A549 (cell line): ENCODE data around the gene GCNT3. TPM values are rescaled to one million over a fixed set of nuclear protein-coding genes. Genes with fewer than 3 reads are reported as not detected.

Experiments
- ATAC-seq, 2 experiments: fragments of 200-7000 bp in 1 of 2; fragments of >200 bp in 1 of 2; cut with Nextera tagmentation in 1 of 2; cut with Tn5 transposase in 1 of 2; 3 replicates each; pipeline versions ENCODE4 v1.8.0 to v1.9.1; 2018 to 2020; ENCODE audit warnings: mild to moderate bottlenecking in 1 of 2, moderate library complexity in 1 of 2
- CTCF ChIA-PET: fragments of 300-600 bp; sonication (Branson Sonifier 250); formaldehyde crosslinking; extraction: SDS; loops from one replicate; lab custom pipeline; 2021; ENCODE audit warnings: antibody characterized with exemption, inconsistent platforms; lab: Yijun Ruan, JAX
- POLR2A ChIA-PET: fragments of 350-600 bp; formaldehyde crosslinking; extraction: SDS; loops from one replicate; lab custom pipeline; 2021; ENCODE audit warnings: antibody characterized with exemption, inconsistent platforms; lab: Yijun Ruan, JAX
- DNase-seq, 2 experiments: peaks; one replicate each; pipeline versions ENCODE4 v3.0.0 to v3.0.0-alpha.2; 2011 to 2016; ENCODE audit warnings: low read depth in 1 of 2, low spot score in 1 of 2
- FAIRE-seq: peaks from 2 replicates; lab custom pipeline; 2011; peaks lifted over from hg19 to GRCh38; lab: Jason Lieb, UNC
- H3K27ac ChIP-seq, 2 experiments: fragments of >200 bp; sonication (Bioruptor Twin); formaldehyde crosslinking; 3 replicates each; pipeline ENCODE4 v1.5.1; 2016 to 2017
- H3K4me1 ChIP-seq: fragments of >200 bp; sonication (Bioruptor Twin); formaldehyde crosslinking; 3 replicates; pipeline ENCODE4 v1.6.1; 2016
- H3K4me2 ChIP-seq: fragments of >200 bp; sonication (Bioruptor Twin); formaldehyde crosslinking; 3 replicates; pipeline ENCODE4 v1.6.1; 2016
- H3K4me3 ChIP-seq: fragments of >200 bp; sonication (Bioruptor Twin); formaldehyde crosslinking; 3 replicates; pipeline ENCODE4 v1.5.1; 2016
- H3K9me3 ChIP-seq: fragments of >200 bp; sonication (Bioruptor Twin); formaldehyde crosslinking; 3 replicates; pipeline ENCODE4 v1.6.1; 2016
- CBX2 ChIP-seq: fragments of 200-600 bp; sonication (generic); IDR thresholded peaks from 2 replicates; pipeline ENCODE4 v1.6.1; 2016; ENCODE audit warnings: low read depth, mild to moderate bottlenecking, borderline replicate concordance
- CEBPB ChIP-seq, 2 experiments: fragments of >200 bp in 1 of 2; sonication (Bioruptor Twin) in 1 of 2; formaldehyde crosslinking in 1 of 2; IDR thresholded peaks; 2 replicates each; pipeline ENCODE4 v1.6.1; 2012 to 2016
- CHD4 ChIP-seq: fragments of 200-600 bp; sonication (generic); IDR thresholded peaks from 2 replicates; pipeline ENCODE4 v1.6.1; 2016; ENCODE audit warnings: antibody characterized with exemption, mild to moderate bottlenecking, borderline replicate concordance
- EHMT2 ChIP-seq: fragments of 200-600 bp; sonication (generic); IDR thresholded peaks from 2 replicates; pipeline ENCODE4 v1.6.1; 2016; ENCODE audit warnings: antibody characterized with exemption, low read depth, mild to moderate bottlenecking, moderate library complexity
- GATA3 ChIP-seq: IDR thresholded peaks from 2 replicates; pipeline ENCODE4 v1.6.1; 2012; ENCODE audit warnings: borderline replicate concordance
- MAZ ChIP-seq: fragments of 150-350 bp; IDR thresholded peaks from 2 replicates; pipeline ENCODE4 v1.6.1; 2014; ENCODE audit warnings: antibody characterized with exemption, low read depth, low read length, borderline replicate concordance
- NPAS2 ChIP-seq: fragments of 250-450 bp; sonication (Bioruptor Pico); IDR thresholded peaks from 2 replicates; pipeline ENCODE4 v1.8.0; 2022; ENCODE audit warnings: mild to moderate bottlenecking, moderate library complexity, borderline replicate concordance
- REST ChIP-seq: fragments of 200-600 bp; sonication (generic); IDR thresholded peaks from 2 replicates; pipeline ENCODE4 v1.6.1; 2016; ENCODE audit warnings: antibody characterized with exemption, mild to moderate bottlenecking, moderate library complexity
- RFX5 ChIP-seq: fragments of 450-650 bp; IDR thresholded peaks from 2 replicates; pipeline ENCODE4 v1.7.1; 2014; ENCODE audit warnings: antibody characterized with exemption, mild to moderate bottlenecking, moderate library complexity
- TFCP2L1 ChIP-seq: fragments of 250-450 bp; sonication (Bioruptor Pico); IDR thresholded peaks from 2 replicates; pipeline ENCODE4 v1.5.0; 2021; ENCODE audit warnings: mild to moderate bottlenecking
- ZFP36 ChIP-seq: fragments of 450-650 bp; IDR thresholded peaks from 2 replicates; pipeline ENCODE4 v1.6.1; 2014; ENCODE audit warnings: borderline replicate concordance; ENCODE audit not compliant: partially characterized antibody
- WGBS: methylation state at CpG from one replicate; pipeline ENCODE4 v1.1.6; 2017; ENCODE audit errors: missing lambda C conversion rate; 5-methylcytosine and 5-hydroxymethylcytosine counted together
- polyA plus RNA-seq, 4 experiments: library from polyadenylated mRNA; depleted of rRNA in 3 of 4; stranded (reverse); fragments of >200 nt; fragmentation: RNase III in 1 of 4; extraction: RNeasy Plus Mini Kit Qiagen cat#74134 plus additional on column Dnase treatment in 1 of 4; gene quantifications; 2 replicates in 3 of 4; 3 replicates in 1 of 4; pipeline ENCODE4 v1.2.3, GENCODE V29; 2011 to 2017
- TF ChIP-seq, protein P1 (sequence below): IDR thresholded peaks from 2 replicates; pipeline ENCODE4 v1.6.1; 2012; ENCODE audit warnings: low read depth, borderline replicate concordance
- TF ChIP-seq, protein P2 (sequence below): IDR thresholded peaks from 2 replicates; pipeline ENCODE4 v1.6.1; 2012

Gene GCNT3
- polyA plus RNA-seq, 2 of the 4 experiments (the other 2 are of a cell fraction): 69.2 to 134 TPM

DNA sequence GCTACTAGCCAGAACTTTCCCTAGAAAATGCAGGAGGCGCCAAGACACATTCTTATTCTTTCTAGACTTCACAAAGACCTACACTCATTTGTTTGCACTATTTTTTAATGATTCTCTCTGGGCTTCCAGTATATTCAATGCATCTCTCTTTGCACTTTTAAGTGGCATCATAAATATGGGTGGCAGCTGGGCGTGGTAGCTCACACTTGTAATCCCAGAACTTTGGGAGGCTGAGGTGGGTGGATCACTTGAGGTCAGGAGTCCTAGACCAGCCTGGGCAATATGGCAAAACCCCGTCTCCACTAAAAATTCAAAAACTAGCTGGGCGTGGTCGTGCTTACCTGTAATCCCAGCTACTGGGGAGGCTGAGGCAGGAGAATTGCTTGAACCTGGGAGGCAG lies 5.6 kb upstream of the GCNT3 start:
- no peak for TF ChIP-seq GATA3
- no peak for TF ChIP-seq CEBPB (IDR thresholded peaks at IDR 0.05)
- no peak for TF ChIP-seq NPAS2 (CRISPR knock-in tag)
- Histone ChIP-seq H3K27ac (no peak overlapping the region), H3K4me2 (no peak overlapping the region), H3K4me3 (no peak overlapping the region), H3K4me1 (no peaks in the 10 kb centered on the region), H3K9me3 (peaks cover 46% of the 10 kb centered on the region)
- no peak for FAIRE-seq
- 90% methylated on average over 5 of the region's 5 CpGs for WGBS
- no peak for ATAC-seq
- CTCF ChIA-PET: interaction anchor here (0.6 to 4.6 kb wide), 7 partner anchors 11 to 1352 kb away, joined by 3 to 28 read pairs (median 5); no protein-coding TSS in a partner anchor
- POLR2A ChIA-PET: no interaction called here
- no peak for DNase-seq

DNA sequence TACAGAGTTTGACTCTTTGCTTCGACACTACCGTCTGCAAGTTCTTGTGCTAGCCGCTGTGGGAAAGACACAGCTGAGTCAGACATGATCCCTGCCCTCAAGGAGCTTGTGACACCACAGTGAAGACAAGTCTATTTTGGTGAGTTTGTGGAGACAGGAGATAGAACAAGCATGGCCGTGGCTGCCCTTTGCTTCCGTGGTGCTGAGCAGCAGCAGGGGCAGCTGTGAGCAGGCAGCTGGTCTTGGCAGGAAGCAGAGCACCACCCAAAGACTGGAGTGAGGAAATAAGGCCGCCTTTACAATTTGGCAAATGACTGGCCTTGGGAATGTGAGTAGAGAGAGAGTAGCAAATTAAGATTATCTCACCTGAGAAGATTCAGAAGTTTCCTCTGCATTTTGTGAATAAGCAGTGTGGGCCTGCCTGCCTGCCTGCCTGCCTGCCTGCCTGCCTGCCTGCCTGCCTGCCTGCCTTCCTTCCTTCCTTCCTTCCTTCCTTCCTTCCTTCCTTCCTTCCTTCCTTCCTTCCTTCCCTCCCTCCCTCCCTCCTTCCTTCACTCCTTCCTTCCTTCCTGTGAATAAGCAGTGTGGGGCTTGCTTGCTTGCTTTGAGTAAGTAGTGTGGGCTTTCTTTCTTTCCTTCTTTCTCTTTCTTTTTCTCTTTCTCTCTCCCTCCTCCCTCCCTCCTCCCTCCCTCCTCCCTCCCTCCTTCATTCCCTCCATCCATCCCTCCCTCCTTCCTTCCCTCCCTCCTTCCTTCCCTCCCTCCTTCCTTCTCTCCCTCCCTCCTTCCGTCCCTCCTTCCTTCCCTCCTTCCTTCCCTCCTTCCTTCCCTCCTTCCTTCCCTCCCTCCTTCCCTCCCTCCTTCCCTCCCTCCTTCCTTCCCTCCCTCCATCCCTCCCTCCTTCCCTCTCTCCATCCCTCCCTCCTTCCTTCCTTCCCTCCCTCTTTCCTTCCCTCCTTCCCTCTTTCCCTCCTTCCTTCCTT lies 1.6 kb upstream of the GCNT3 start:
- ChIA-PET CTCF (interaction anchor here (0.6 to 1.7 kb wide), 5 partner anchors 11 to 231 kb away, joined by 3 to 6 read pairs (median 3); no protein-coding TSS in a partner anchor), POLR2A (interaction anchor here (1.2 kb wide), 1 partner anchor 16 kb away, joined by 4 read pairs; no protein-coding TSS in a partner anchor)
- TF ChIP-seq, protein P1, sequence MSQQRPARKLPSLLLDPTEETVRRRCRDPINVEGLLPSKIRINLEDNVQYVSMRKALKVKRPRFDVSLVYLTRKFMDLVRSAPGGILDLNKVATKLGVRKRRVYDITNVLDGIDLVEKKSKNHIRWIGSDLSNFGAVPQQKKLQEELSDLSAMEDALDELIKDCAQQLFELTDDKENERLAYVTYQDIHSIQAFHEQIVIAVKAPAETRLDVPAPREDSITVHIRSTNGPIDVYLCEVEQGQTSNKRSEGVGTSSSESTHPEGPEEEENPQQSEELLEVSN: no peak
- no peak for TF ChIP-seq TFCP2L1 (CRISPR knock-in tag)
- no peak for TF ChIP-seq GATA3
- TF ChIP-seq ZFP36: peak; percentile 98
- TF ChIP-seq, protein P2, sequence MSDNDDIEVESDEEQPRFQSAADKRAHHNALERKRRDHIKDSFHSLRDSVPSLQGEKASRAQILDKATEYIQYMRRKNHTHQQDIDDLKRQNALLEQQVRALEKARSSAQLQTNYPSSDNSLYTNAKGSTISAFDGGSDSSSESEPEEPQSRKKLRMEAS: no peak
- TF ChIP-seq CHD4: no peak
- no peak for TF ChIP-seq RFX5
- TF ChIP-seq NPAS2 (CRISPR knock-in tag): no peak
- Histone ChIP-seq H3K9me3 (peaks cover 8% of the 10 kb centered on the region; the same call in 1 of the 3 replicates), H3K4me1 (peaks cover 24% of the 10 kb centered on the region), H3K4me3 (no peak overlapping the region), H3K4me2 (no peak overlapping the region), H3K27ac (peak overlapping the region; percentile 34 to 72; a peak in 4 of 6 replicates)
- no peak for FAIRE-seq
- no peak for ATAC-seq
- WGBS: 95% methylated on average over 6 of the region's 7 CpGs
- DNase-seq: peak in 1 of 2 experiments; percentile 49

- 85% methylated on average over 7 of the region's 7 CpGs for WGBS
- H3K4me3 ChIP-seq: peak overlapping the region; percentile 65
- TF ChIP-seq REST: no peak
- TF ChIP-seq CEBPB (IDR thresholded peaks at IDR 0.05): peak; percentile 47 to 68; a peak in 3 of 4 replicates
- no peak for TF ChIP-seq EHMT2
- TF ChIP-seq RFX5: no peak
- TF ChIP-seq MAZ: no peak
- TF ChIP-seq CBX2: no peak
- CTCF ChIA-PET: interaction anchor here (1.1 to 8.3 kb wide), 7 partner anchors 11 to 91 kb away, joined by 3 to 154 read pairs (median 5); no protein-coding TSS in a partner anchor
- peak overlapping the region; percentile 95 to 96; a peak in 4 of 6 replicates for H3K27ac ChIP-seq
- peak overlapping the region; percentile 81 for H3K4me2 ChIP-seq
- no peak for FAIRE-seq
- no peak for DNase-seq
- peaks cover 8% of the 10 kb centered on the region; the same call in 1 of the 3 replicates for H3K9me3 ChIP-seq
- ATAC-seq: no peak
- H3K4me1 ChIP-seq: peaks cover 43% of the 10 kb centered on the region
- POLR2A ChIA-PET: interaction anchor here (1.4 to 3.1 kb wide), 3 partner anchors 20 to 85 kb away, joined by 4 to 17 read pairs (median 9); no protein-coding TSS in a partner anchor
Observed at GRCh38 chr15:59614153-59614552, 2.6 kb downstream of the GCNT3 start.
